RWPE2 (cell line): Measurements from ENCODE around the gene NSL1.
A peak's percentile ranks its signal among the peaks of the same experiment; 100 is the strongest.

Experiments used
- ATAC-seq: fragments of 200-7000 bp; cut with Tn5 transposase; 3 replicates; pipeline ENCODE4 v1.9.1; 2021; ENCODE audit warnings: low read depth
- DNase-seq: peaks from one replicate; pipeline ENCODE4 v3.0.0-alpha.2; 2020; ENCODE audit warnings: low spot score
- H3K27ac ChIP-seq: fragments of 450-650 bp; 2 replicates; pipeline ENCODE4 v1.5.1; 2017; ENCODE audit warnings: mild to moderate bottlenecking; ENCODE audit not compliant: poor library complexity, severe bottlenecking
- H3K27me3 ChIP-seq: fragments of 250-450 bp; sonication (Bioruptor Pico); 2 replicates; pipeline ENCODE4 v1.5.1; 2021; ENCODE audit warnings: mild to moderate bottlenecking, moderate library complexity; ENCODE audit not compliant: insufficient read depth, poor library complexity, severe bottlenecking
- H3K36me3 ChIP-seq: fragments of 250-450 bp; sonication (Bioruptor Pico); 2 replicates; pipeline ENCODE4 v1.5.1; 2020; ENCODE audit warnings: low read depth, mild to moderate bottlenecking, moderate library complexity
- H3K4me1 ChIP-seq: fragments of 250-450 bp; sonication (Bioruptor Pico); 2 replicates; pipeline ENCODE4 v1.5.1; 2021; ENCODE audit warnings: mild to moderate bottlenecking, moderate library complexity; ENCODE audit not compliant: insufficient read depth, poor library complexity, severe bottlenecking
- H3K4me3 ChIP-seq: fragments of 250-450 bp; sonication (Bioruptor Pico); 2 replicates; pipeline ENCODE4 v1.5.1; 2021; ENCODE audit warnings: mild to moderate bottlenecking, moderate library complexity; ENCODE audit not compliant: severe bottlenecking
- H3K9me3 ChIP-seq: fragments of 250-450 bp; sonication (Bioruptor Pico); 2 replicates; pipeline ENCODE4 v1.5.1; 2021; ENCODE audit warnings: mild to moderate bottlenecking, moderate library complexity; ENCODE audit not compliant: severe bottlenecking
- TF ChIP-seq, protein P1 (sequence below): fragments of 450-650 bp; IDR thresholded peaks from one replicate; pipeline ENCODE4 v1.5.1; 2017; ENCODE audit warnings: mild to moderate bottlenecking, moderate library complexity; ENCODE audit not compliant: poor library complexity, severe bottlenecking

Gene NSL1

DNA sequence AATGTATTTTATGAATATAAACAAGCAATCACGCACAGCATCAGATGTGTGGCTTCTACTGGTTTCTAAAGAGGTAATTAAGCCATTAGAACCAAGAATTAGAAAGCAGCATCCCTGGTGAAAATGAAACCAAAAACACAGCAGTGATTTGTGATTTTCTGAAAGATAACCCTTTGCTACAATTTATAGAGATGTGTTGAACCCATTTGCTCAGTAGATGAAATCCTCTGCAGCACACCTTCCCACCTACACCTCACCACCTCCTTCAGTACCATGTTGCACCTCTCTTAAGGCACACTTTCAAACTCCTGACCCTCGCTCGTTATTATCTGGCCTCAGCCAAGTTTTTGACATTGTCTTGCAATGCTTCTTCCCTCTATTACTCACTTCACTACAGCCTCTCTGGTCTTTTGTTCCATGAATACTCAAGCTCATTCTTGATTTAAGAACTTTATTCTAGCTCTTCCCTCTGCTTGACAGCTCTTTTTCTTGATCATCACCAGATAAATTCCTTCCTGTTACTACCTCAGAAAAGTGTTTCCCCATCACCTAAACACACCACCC lies 38.6 kb downstream of the NSL1 start:
- H3K4me3 ChIP-seq = no peak overlapping the region
- H3K27me3 ChIP-seq = no peaks in the 10 kb centered on the region
- no peak for DNase-seq
- no peaks in the 10 kb centered on the region for H3K36me3 ChIP-seq
- ATAC-seq = no peak
- TF ChIP-seq, protein P1, sequence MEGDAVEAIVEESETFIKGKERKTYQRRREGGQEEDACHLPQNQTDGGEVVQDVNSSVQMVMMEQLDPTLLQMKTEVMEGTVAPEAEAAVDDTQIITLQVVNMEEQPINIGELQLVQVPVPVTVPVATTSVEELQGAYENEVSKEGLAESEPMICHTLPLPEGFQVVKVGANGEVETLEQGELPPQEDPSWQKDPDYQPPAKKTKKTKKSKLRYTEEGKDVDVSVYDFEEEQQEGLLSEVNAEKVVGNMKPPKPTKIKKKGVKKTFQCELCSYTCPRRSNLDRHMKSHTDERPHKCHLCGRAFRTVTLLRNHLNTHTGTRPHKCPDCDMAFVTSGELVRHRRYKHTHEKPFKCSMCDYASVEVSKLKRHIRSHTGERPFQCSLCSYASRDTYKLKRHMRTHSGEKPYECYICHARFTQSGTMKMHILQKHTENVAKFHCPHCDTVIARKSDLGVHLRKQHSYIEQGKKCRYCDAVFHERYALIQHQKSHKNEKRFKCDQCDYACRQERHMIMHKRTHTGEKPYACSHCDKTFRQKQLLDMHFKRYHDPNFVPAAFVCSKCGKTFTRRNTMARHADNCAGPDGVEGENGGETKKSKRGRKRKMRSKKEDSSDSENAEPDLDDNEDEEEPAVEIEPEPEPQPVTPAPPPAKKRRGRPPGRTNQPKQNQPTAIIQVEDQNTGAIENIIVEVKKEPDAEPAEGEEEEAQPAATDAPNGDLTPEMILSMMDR = no peak
- no peaks in the 10 kb centered on the region for H3K4me1 ChIP-seq
- H3K9me3 ChIP-seq = no peaks in the 10 kb centered on the region
- no peak overlapping the region for H3K27ac ChIP-seq

DNA sequence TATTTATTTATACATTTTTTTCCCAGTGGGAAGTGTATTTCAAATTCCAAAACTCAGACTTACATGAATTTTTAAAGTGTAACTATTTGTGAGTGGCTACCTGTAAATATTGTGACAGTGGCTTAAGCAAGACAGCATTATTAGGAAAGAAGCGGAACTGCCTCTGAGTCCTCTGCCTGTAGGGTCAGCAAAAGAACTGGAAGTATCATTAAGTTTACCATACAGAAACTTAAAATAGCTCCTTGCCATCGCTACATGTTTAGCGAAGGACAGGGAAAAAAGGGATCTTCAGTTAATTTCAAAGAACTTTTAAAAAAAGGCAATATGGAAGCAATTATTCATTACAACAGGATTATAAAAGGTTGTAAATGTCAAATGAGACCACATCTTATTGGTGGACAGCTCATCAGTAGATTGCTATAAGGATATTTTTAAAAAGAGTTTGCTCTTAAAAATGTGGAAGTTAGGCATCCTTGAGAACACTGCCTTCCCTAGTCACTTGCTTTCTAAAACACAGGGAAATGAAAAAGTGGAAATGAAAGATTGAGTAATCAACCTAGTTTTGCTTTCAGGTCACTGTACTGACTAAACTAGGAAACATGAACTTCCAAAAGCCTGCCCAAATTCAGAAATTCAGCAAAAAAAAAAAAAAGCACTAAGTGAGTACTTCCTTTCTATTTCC lies 39.2 kb downstream of the NSL1 start:
- no peak overlapping the region for H3K4me3 ChIP-seq
- no peaks in the 10 kb centered on the region for H3K4me1 ChIP-seq
- DNase-seq (no peak), ATAC-seq (no peak)
- no peak overlapping the region for H3K27ac ChIP-seq
- no peaks in the 10 kb centered on the region for H3K27me3 ChIP-seq
- TF ChIP-seq, protein P1 = no peak
- no peaks in the 10 kb centered on the region for H3K9me3 ChIP-seq
- no peaks in the 10 kb centered on the region for H3K36me3 ChIP-seq

DNA sequence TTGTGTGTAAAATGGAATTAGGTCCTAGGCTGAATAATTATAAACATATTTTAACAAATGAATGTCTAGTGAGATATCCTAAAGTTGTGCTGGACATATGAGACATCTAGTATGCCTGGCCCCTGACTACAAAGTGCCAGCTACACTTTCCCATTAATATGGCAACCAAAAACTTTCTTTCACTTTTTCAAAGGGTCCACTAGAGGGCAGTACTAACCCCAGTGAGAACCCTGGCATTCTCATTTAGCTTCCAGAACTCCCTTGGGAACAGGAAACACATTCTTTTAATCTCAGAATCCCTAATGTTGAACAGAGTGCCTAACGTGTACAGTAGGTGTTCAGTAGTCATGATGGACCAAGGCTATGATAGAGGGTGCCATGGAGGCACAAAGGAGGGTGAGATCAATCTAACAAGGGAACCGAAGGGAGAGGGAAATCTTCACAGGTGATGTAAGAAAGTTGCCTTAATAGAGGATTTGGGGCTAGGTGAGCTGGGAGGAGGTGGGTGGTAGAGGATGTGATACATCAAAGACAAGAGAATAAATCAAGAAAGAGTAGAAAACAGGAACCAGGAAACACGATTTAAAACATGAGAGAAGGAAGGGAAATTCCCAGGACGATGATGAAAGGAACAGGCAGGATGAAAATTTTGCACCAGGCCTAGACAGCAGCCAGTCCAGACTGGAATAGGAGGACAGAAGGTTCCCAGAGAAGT lies 41.6 kb downstream of the NSL1 start:
- Histone ChIP-seq H3K27me3 (no peaks in the 10 kb centered on the region), H3K4me1 (no peaks in the 10 kb centered on the region), H3K4me3 (no peak overlapping the region), H3K27ac (no peak overlapping the region), H3K9me3 (no peaks in the 10 kb centered on the region), H3K36me3 (no peaks in the 10 kb centered on the region)
- TF ChIP-seq, protein P1 = peak; percentile 73
- ATAC-seq (no peak; the same call in 2 of the 3 replicates), DNase-seq (no peak)

DNA sequence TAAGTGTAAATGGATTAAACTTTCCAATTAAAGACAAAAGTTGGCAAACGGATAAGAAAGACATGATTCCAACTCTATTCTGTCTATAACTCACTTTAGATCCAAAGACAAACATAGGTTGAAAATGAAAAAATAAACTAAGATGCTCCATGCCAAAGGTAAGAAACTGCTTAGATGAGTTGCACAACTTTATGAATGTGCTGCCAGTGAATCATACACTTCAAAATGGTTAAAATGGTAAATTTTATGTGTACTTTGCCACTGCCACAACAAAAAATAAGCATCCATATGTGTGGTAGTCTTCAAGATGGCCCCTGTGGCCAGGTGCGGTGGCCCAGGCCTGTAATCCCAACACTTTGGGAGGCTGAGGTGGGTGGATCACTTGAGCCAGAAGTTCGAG lies 45.0 kb downstream of the NSL1 start:
- Histone ChIP-seq H3K27me3 (no peaks in the 10 kb centered on the region), H3K9me3 (no peaks in the 10 kb centered on the region), H3K4me3 (no peak overlapping the region), H3K27ac (no peak overlapping the region), H3K4me1 (no peaks in the 10 kb centered on the region), H3K36me3 (no peaks in the 10 kb centered on the region)
- no peak for DNase-seq
- TF ChIP-seq, protein P1 = no peak
- ATAC-seq = no peak
